Kidney epithelial cell (primary cell): ENCODE data around the gene MCHR2. TPM values are rescaled to one million over a fixed set of nuclear protein-coding genes. Genes with fewer than 3 reads are reported as not detected.
A peak's percentile ranks its signal among the peaks of the same experiment; 100 is the strongest.

Source experiments
- DNase-seq: peaks from one replicate; pipeline ENCODE4 v3.0.0-alpha.2; 2010; ENCODE audit warnings: low read depth
- H3K27me3 ChIP-seq: 2 replicates; pipeline ENCODE4 v1.6.0; 2011; ENCODE audit warnings: low read length; ENCODE audit not compliant: control insufficient read depth, insufficient read depth
- H3K36me3 ChIP-seq: 2 replicates; pipeline ENCODE4 v1.5.1; 2011; ENCODE audit warnings: low read length; ENCODE audit not compliant: control insufficient read depth, insufficient read depth
- H3K4me3 ChIP-seq: 2 replicates; pipeline ENCODE4 v1.5.1; 2011; ENCODE audit warnings: low read depth, mild to moderate bottlenecking, control low read depth, low read length
- total RNA-seq: library from RNA; depleted of rRNA; stranded (reverse); fragments of >200 nt; gene quantifications from 2 replicates; pipeline ENCODE4 v1.2.3, GENCODE V29; 2015
- TF ChIP-seq, protein P1 (sequence below): IDR thresholded peaks from 2 replicates; pipeline ENCODE4 v1.5.1; 2011; ENCODE audit warnings: mild to moderate bottlenecking, moderate library complexity, low read length, control low read depth, inconsistent platforms; ENCODE audit not compliant: insufficient read depth, poor library complexity, severe bottlenecking

The MCHR2 gene
- total RNA-seq, 1 donor from 2014 or later = not detected

DNA sequence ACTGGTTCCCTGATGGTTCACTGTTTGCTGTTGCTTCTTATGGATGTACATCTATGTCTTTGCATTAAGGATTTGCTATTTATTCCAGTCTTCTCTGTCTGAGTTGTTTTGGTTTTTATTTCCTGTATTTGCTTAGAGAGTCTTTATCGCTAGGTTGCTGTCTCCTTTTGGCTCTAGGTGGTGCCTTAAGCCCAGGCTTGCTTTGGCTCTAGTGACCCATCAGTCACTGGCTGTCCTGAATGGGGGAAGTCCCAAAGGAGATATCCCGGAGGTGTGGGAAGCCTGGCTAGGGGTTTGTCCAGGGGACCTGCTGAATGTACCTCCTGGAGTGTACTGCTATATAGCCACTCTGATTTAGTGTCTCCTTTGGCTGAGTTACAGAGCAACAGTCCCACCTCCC lies 53.4 kb downstream of the MCHR2 start:
- DNase-seq = no peak
- Histone ChIP-seq H3K27me3 (no peaks in the 10 kb centered on the region), H3K4me3 (no peak overlapping the region), H3K36me3 (no peaks in the 10 kb centered on the region)
- TF ChIP-seq, protein P1, sequence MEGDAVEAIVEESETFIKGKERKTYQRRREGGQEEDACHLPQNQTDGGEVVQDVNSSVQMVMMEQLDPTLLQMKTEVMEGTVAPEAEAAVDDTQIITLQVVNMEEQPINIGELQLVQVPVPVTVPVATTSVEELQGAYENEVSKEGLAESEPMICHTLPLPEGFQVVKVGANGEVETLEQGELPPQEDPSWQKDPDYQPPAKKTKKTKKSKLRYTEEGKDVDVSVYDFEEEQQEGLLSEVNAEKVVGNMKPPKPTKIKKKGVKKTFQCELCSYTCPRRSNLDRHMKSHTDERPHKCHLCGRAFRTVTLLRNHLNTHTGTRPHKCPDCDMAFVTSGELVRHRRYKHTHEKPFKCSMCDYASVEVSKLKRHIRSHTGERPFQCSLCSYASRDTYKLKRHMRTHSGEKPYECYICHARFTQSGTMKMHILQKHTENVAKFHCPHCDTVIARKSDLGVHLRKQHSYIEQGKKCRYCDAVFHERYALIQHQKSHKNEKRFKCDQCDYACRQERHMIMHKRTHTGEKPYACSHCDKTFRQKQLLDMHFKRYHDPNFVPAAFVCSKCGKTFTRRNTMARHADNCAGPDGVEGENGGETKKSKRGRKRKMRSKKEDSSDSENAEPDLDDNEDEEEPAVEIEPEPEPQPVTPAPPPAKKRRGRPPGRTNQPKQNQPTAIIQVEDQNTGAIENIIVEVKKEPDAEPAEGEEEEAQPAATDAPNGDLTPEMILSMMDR = no peak

DNA sequence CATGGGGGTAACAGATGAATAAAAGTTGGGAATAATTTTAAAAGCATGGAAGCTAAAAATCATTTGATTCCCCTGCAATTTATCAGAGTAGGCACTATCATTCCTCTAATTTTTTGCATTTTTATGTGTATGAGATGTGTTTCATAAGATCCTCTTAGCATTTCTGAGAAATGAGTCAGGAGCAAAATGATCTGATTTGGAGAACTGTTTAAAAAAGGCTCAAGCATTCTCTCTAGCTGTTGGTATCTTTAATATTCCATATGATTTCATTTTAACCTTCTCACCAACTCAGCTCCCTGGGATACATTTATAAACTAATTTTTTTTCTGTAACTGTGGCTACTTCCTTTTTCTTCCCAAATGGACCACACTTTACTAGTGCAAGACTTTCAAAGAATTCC lies 60.9 kb downstream of the MCHR2 start:
- H3K4me3 ChIP-seq = no peak overlapping the region
- no peaks in the 10 kb centered on the region for H3K36me3 ChIP-seq
- no peak for DNase-seq
- no peaks in the 10 kb centered on the region for H3K27me3 ChIP-seq
- TF ChIP-seq, protein P1 = no peak

DNA sequence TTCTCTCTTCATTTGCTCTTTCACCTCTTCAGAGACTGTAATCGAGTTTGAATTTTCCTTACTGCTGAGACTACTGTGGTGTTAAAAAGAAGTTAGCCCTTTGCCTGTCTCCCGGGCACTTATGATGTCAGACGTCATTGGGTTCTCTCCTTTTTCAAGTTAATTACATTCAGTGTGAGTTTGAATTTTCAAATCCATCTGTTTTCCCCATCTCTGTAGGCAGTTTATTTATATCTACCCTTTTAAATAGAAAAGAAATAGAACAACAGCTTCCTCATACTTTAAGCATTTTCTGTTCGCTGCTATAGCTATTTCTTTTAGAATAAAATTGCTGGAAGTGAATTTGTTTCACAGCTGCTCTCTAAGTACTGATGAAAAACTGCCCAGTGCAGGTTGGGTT lies 81.4 kb downstream of the MCHR2 start:
- DNase-seq = no peak
- Histone ChIP-seq H3K4me3 (no peak overlapping the region), H3K27me3 (no peaks in the 10 kb centered on the region), H3K36me3 (no peaks in the 10 kb centered on the region)
- TF ChIP-seq, protein P1 = no peak

DNA sequence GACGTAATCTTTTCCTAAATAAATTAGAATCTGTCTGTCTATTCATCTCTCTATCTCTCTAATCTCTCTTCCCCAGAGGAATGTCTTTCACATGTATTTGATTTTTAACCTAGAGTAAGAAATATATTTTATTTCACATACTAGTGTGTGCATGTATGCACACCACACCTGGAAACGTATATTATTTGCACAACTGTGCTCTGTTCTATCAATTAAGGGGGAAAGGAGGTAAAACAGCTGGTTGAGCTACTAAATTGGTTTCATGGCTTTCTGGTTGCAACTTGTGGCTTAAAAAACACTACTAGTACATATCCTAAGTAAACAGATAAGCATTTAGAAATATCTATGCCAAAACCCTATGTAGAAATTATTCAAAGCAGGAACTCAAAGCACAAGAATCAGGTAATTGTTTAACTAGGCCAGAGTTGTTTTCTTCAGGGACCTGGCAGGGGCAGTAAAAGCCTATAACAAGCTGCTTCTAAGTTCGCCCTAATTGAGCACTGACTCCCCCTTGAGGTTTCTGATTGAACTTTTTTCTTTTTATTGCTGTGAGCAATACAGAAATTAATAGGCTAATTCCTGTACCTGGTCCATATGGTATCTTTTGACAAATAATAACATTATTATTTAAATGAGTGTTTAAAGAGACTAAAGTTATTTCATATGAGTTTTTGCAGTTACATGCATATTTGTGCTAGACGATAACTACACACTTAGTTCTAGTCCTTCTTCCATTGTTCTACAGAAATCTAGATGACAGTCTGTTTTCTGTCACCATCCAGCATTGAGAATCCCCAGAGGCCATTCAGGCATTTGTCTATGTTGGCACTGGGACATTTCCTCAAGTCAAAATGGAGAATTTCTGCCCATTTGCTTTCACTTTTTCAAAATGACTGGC lies 88.6 kb downstream of the MCHR2 start:
- TF ChIP-seq, protein P1 = peak; percentile 66
- DNase-seq = peak; percentile 4
- no peak overlapping the region for H3K4me3 ChIP-seq
- H3K27me3 ChIP-seq = no peaks in the 10 kb centered on the region
- H3K36me3 ChIP-seq = no peaks in the 10 kb centered on the region

DNA sequence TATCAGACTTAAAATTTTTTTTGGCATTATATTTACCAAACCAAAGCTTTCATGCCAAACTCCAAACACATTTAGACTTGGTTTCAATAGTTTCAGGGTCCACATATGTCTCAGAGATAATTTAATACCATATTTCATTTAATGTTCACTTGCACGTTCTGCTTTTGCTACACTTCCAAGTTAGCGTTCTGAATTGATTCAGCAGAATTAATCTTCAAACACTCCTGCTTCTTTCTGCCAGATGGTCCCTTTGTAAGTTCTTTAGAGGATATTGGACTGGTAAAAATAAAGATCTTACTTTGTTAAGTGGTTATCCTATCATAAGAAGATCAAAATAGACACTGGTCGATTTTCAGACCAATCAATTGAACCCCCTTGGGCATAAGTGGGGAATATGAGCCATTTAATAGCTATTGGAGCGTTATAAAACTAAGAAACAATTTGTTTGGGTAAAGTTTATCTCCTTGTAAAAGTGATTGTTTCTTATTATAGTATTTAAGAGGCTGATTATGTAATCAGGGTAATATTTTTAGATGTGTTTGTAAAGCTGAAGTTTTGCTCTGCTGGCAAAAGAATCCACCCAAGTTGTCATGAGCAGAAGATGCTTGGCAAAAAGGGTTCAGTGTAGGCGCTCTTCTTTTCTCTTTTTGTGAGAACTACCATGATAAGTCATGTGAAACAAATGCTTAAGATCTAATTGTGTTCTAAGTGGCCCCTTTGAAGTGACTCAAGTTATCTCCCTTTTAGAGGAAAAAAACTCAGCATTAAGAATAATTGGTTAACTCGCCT lies 92.2 kb downstream of the MCHR2 start:
- Histone ChIP-seq H3K27me3 (no peaks in the 10 kb centered on the region), H3K4me3 (no peak overlapping the region), H3K36me3 (no peaks in the 10 kb centered on the region)
- no peak for DNase-seq
- TF ChIP-seq, protein P1 = no peak
